ENCODE measurements around the gene SGPL1.
"Not testable (repeated sequence)": the region's sequence is repeated elsewhere in the genome, so short reads cannot be mapped to it uniquely, and the experiment has no call there.

SGPL1 gene

GRCh38 chr10:70851597-70852475 lies 36.1 kb downstream of the SGPL1 start:
- no peaks in the 10 kb centered on the region for H3K27me3 ChIP-seq (ENCODE audit: control insufficient read depth in 5 of 5, insufficient read depth in 4 of 5, low read length in 5 of 5)
- no peak overlapping the region for H3K27ac ChIP-seq (ENCODE audit: low read depth, low read length)
- H3K9ac ChIP-seq (ENCODE audit: low read length in 5 of 5), result no peak overlapping the region
- H3K4me1 ChIP-seq (ENCODE audit: control insufficient read depth in 5 of 5, insufficient read depth in 5 of 5, low read length in 5 of 5), result peaks cover 0 to 4% (median 0%) of the 10 kb centered on the region in 5 donors
- H3K4me3 ChIP-seq (ENCODE audit: low read depth in 1 of 5, low read length in 5 of 5), result no peak overlapping the region
- H3K9me3 ChIP-seq (ENCODE audit: control insufficient read depth in 5 of 5, low read length in 5 of 5), result no peaks in the 10 kb centered on the region
- H3K36me3 ChIP-seq (ENCODE audit: control insufficient read depth in 5 of 5, insufficient read depth in 5 of 5, low read length in 5 of 5), result peaks cover 30 to 48% (median 34%) of the 10 kb centered on the region in 5 donors

GRCh38 chr10:70853038-70853437 lies 37.3 kb downstream of the SGPL1 start:
- Histone ChIP-seq H3K27ac (ENCODE audit: low read depth, low read length) (no peak overlapping the region), H3K9me3 (ENCODE audit: control insufficient read depth in 5 of 5, low read length in 5 of 5) (no peaks in the 10 kb centered on the region), H3K9ac (ENCODE audit: low read length in 5 of 5) (no peak overlapping the region), H3K4me3 (ENCODE audit: low read depth in 1 of 5, low read length in 5 of 5) (no peak overlapping the region), H3K27me3 (ENCODE audit: control insufficient read depth in 5 of 5, insufficient read depth in 4 of 5, low read length in 5 of 5) (no peaks in the 10 kb centered on the region), H3K4me1 (ENCODE audit: control insufficient read depth in 5 of 5, insufficient read depth in 5 of 5, low read length in 5 of 5) (peaks cover 0 to 4% (median 0%) of the 10 kb centered on the region in 5 donors), H3K36me3 (ENCODE audit: control insufficient read depth in 5 of 5, insufficient read depth in 5 of 5, low read length in 5 of 5) (peaks cover 38 to 58% (median 41%) of the 10 kb centered on the region in 5 donors)

- no peaks in the 10 kb centered on the region for H3K9me3 ChIP-seq (ENCODE audit: control insufficient read depth in 5 of 5, low read length in 5 of 5)
Measured at GRCh38 chr10:70853457-70853856, 37.7 kb downstream of the SGPL1 start.

GRCh38 chr10:70856454-70856853 lies 40.7 kb downstream of the SGPL1 start:
- peaks cover 57 to 81% (median 62%) of the 10 kb centered on the region in 5 donors for H3K36me3 ChIP-seq (ENCODE audit: control insufficient read depth in 5 of 5, insufficient read depth in 5 of 5, low read length in 5 of 5)
- no peak overlapping the region for H3K4me3 ChIP-seq (ENCODE audit: low read depth in 1 of 5, low read length in 5 of 5)
- no peaks in the 10 kb centered on the region for H3K27me3 ChIP-seq (ENCODE audit: control insufficient read depth in 5 of 5, insufficient read depth in 4 of 5, low read length in 5 of 5)
- H3K9ac ChIP-seq (ENCODE audit: low read length in 5 of 5), result no peak overlapping the region
- peaks cover 0 to 4% (median 0%) of the 10 kb centered on the region in 5 donors for H3K4me1 ChIP-seq (ENCODE audit: control insufficient read depth in 5 of 5, insufficient read depth in 5 of 5, low read length in 5 of 5)
- H3K27ac ChIP-seq (ENCODE audit: low read depth, low read length), result no peak overlapping the region
- H3K9me3 ChIP-seq (ENCODE audit: control insufficient read depth in 5 of 5, low read length in 5 of 5), result no peaks in the 10 kb centered on the region

More at GRCh38 chr10:70853457-70853856, 37.7 kb downstream of the SGPL1 start:
- Histone ChIP-seq H3K36me3 (ENCODE audit: control insufficient read depth in 5 of 5, insufficient read depth in 5 of 5, low read length in 5 of 5) (peaks cover 40 to 62% (median 43%) of the 10 kb centered on the region in 5 donors), H3K27ac (ENCODE audit: low read depth, low read length) (no peak overlapping the region), H3K27me3 (ENCODE audit: control insufficient read depth in 5 of 5, insufficient read depth in 4 of 5, low read length in 5 of 5) (no peaks in the 10 kb centered on the region), H3K9ac (ENCODE audit: low read length in 5 of 5) (no peak overlapping the region), H3K4me1 (ENCODE audit: control insufficient read depth in 5 of 5, insufficient read depth in 5 of 5, low read length in 5 of 5) (peaks cover 0 to 4% (median 0%) of the 10 kb centered on the region in 5 donors), H3K4me3 (ENCODE audit: low read depth in 1 of 5, low read length in 5 of 5) (no peak overlapping the region)

GRCh38 chr10:70858759-70859158 lies 43.0 kb downstream of the SGPL1 start:
- Histone ChIP-seq H3K9ac (ENCODE audit: low read length in 5 of 5) (no peak overlapping the region), H3K4me1 (ENCODE audit: control insufficient read depth in 5 of 5, insufficient read depth in 5 of 5, low read length in 5 of 5) (peaks cover 0 to 4% (median 0%) of the 10 kb centered on the region in 5 donors), H3K27ac (ENCODE audit: low read depth, low read length) (no peak overlapping the region), H3K36me3 (ENCODE audit: control insufficient read depth in 5 of 5, insufficient read depth in 5 of 5, low read length in 5 of 5) (peaks cover 49 to 75% (median 56%) of the 10 kb centered on the region in 5 donors), H3K27me3 (ENCODE audit: control insufficient read depth in 5 of 5, insufficient read depth in 4 of 5, low read length in 5 of 5) (no peaks in the 10 kb centered on the region), H3K4me3 (ENCODE audit: low read depth in 1 of 5, low read length in 5 of 5) (no peak overlapping the region), H3K9me3 (ENCODE audit: control insufficient read depth in 5 of 5, low read length in 5 of 5) (no peaks in the 10 kb centered on the region)

GRCh38 chr10:70861495-70862197 lies 45.9 kb downstream of the SGPL1 start:
- peaks cover 35 to 61% (median 39%) of the 10 kb centered on the region in 5 donors for H3K36me3 ChIP-seq (ENCODE audit: control insufficient read depth in 5 of 5, insufficient read depth in 5 of 5, low read length in 5 of 5)
- not testable (repeated sequence) for H3K27ac ChIP-seq (ENCODE audit: low read depth, low read length); H3K27me3 ChIP-seq (ENCODE audit: control insufficient read depth in 5 of 5, insufficient read depth in 4 of 5, low read length in 5 of 5); H3K4me3 ChIP-seq (ENCODE audit: low read depth in 1 of 5, low read length in 5 of 5); H3K9me3 ChIP-seq (ENCODE audit: control insufficient read depth in 5 of 5, low read length in 5 of 5); H3K9ac ChIP-seq (ENCODE audit: low read length in 5 of 5); H3K4me1 ChIP-seq (ENCODE audit: control insufficient read depth in 5 of 5, insufficient read depth in 5 of 5, low read length in 5 of 5)

GRCh38 chr10:70863470-70864160 lies 47.9 kb downstream of the SGPL1 start:
- Histone ChIP-seq H3K27me3 (ENCODE audit: control insufficient read depth in 5 of 5, insufficient read depth in 4 of 5, low read length in 5 of 5) (no peaks in the 10 kb centered on the region), H3K9ac (ENCODE audit: low read length in 5 of 5) (no peak overlapping the region), H3K36me3 (ENCODE audit: control insufficient read depth in 5 of 5, insufficient read depth in 5 of 5, low read length in 5 of 5) (peaks cover 20 to 46% (median 29%) of the 10 kb centered on the region in 5 donors), H3K4me3 (ENCODE audit: low read depth in 1 of 5, low read length in 5 of 5) (no peak overlapping the region), H3K9me3 (ENCODE audit: control insufficient read depth in 5 of 5, low read length in 5 of 5) (no peaks in the 10 kb centered on the region), H3K4me1 (ENCODE audit: control insufficient read depth in 5 of 5, insufficient read depth in 5 of 5, low read length in 5 of 5) (no peaks in the 10 kb centered on the region), H3K27ac (ENCODE audit: low read depth, low read length) (no peak overlapping the region)

- Histone ChIP-seq H3K9ac (ENCODE audit: low read length in 5 of 5) (no peak overlapping the region), H3K27ac (ENCODE audit: low read depth, low read length) (no peak overlapping the region), H3K4me1 (ENCODE audit: control insufficient read depth in 5 of 5, insufficient read depth in 5 of 5, low read length in 5 of 5) (no peaks in the 10 kb centered on the region), H3K27me3 (ENCODE audit: control insufficient read depth in 5 of 5, insufficient read depth in 4 of 5, low read length in 5 of 5) (no peaks in the 10 kb centered on the region), H3K36me3 (ENCODE audit: control insufficient read depth in 5 of 5, insufficient read depth in 5 of 5, low read length in 5 of 5) (peaks cover 18 to 38% (median 27%) of the 10 kb centered on the region in 5 donors), H3K9me3 (ENCODE audit: control insufficient read depth in 5 of 5, low read length in 5 of 5) (no peaks in the 10 kb centered on the region), H3K4me3 (ENCODE audit: low read depth in 1 of 5, low read length in 5 of 5) (no peak overlapping the region)
Measured at GRCh38 chr10:70864935-70865334, 49.2 kb downstream of the SGPL1 start.

GRCh38 chr10:70866424-70866823 lies 50.7 kb downstream of the SGPL1 start:
- Histone ChIP-seq H3K9me3 (ENCODE audit: control insufficient read depth in 5 of 5, low read length in 5 of 5) (no peaks in the 10 kb centered on the region), H3K4me1 (ENCODE audit: control insufficient read depth in 5 of 5, insufficient read depth in 5 of 5, low read length in 5 of 5) (no peaks in the 10 kb centered on the region), H3K36me3 (ENCODE audit: control insufficient read depth in 5 of 5, insufficient read depth in 5 of 5, low read length in 5 of 5) (peaks cover 13 to 36% (median 20%) of the 10 kb centered on the region in 5 donors), H3K27ac (ENCODE audit: low read depth, low read length) (no peak overlapping the region), H3K27me3 (ENCODE audit: control insufficient read depth in 5 of 5, insufficient read depth in 4 of 5, low read length in 5 of 5) (no peaks in the 10 kb centered on the region), H3K4me3 (ENCODE audit: low read depth in 1 of 5, low read length in 5 of 5) (no peak overlapping the region), H3K9ac (ENCODE audit: low read length in 5 of 5) (no peak overlapping the region)
